HG03066 (cell line): ENCODE data around the gene MUC13.
"Not testable (repeated sequence)": the region's sequence is repeated elsewhere in the genome, so short reads cannot be mapped to it uniquely, and the experiment has no call there.

Experiments
- ATAC-seq: cut with Tn5 transposase; IDR thresholded peaks from one replicate; pipeline ENCODE4 v1.9.1; 2021; ENCODE audit warnings: low read depth; ENCODE audit not compliant: unreplicated experiment

MUC13 gene, protein sequence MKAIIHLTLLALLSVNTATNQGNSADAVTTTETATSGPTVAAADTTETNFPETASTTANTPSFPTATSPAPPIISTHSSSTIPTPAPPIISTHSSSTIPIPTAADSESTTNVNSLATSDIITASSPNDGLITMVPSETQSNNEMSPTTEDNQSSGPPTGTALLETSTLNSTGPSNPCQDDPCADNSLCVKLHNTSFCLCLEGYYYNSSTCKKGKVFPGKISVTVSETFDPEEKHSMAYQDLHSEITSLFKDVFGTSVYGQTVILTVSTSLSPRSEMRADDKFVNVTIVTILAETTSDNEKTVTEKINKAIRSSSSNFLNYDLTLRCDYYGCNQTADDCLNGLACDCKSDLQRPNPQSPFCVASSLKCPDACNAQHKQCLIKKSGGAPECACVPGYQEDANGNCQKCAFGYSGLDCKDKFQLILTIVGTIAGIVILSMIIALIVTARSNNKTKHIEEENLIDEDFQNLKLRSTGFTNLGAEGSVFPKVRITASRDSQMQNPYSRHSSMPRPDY

DNA sequence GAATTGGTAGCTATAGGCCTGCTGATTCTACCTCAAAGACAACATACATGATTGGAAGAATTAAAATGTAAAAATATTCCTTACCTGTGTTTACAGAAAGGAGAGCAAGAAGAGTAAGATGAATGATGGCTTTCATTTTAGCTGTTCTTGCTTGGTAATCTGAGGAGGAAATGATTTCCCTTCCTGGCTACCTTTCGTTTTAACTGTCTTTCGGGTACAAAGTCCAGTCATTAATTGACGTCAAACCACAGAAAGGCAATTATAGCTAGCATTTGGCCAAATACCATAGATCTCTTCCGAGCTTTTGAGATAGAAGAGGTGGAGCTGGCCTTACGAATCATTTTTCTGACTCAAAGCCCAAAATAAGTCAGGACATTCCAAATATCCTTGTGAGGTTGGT is at the start of gene MUC13:
Gene MUC13 (minus strand): TSS at position 175 of the 400 bp plus-strand sequence. CDS start 39 bp downstream, at position 136.
- no peak for ATAC-seq

DNA sequence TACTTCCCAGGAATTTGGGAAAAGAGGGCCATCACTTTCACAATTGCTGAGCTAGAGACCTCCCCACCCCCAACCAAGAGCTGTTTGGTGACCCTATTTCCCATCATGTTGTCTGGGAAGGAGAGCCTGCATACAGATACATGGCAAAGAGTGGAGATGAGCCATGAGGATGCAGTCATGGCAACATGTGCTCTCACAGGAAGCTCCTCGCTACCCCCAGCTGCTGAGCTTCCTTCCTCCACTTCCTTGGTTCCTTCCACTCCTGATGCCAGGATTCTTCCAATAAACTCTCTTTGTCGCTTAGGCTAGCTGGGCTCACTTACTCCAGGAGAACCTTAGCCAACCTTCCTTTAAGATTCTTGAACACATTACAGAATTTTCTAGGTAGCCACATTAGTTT is 48.3 kb upstream of the MUC13 start:
- ATAC-seq, result no peak

DNA sequence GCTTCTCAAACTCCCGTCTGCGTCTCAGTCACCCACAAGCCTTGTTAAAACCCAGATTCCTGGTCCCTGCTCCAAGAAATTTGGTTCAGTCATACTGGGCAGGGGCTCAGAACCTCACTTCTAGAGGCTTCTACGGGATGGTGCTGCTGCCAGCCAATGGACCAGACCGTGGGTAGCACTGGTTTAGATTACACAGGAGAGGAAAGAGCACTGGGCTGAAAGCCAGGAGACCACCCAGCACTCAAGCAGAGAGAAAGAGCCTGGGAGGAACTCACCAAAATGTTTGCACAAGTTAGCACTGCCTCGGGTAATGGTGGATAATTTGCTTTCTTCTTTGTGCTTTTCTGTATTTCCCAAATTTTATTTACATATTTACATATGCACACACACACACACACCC is 46.9 kb upstream of the MUC13 start:
- no peak for ATAC-seq

DNA sequence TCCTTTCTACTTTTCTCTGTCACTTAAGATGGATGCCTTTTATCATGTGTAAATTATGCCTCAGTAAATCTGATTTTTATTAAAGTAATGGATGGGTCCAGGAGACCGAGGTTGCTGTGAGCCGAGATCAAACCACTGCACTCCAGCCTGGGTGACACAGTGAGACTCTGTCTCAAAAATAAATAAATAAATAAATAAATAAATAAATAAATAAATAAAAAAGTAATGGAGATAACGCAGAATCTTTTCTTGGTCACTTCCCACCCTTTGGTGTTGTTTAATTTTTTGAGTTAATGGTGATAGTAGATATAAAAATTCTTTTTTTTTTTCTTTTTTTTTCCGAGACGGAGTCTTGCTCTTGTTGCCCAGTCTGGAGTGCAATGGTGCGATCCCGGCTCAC is 44.1 kb upstream of the MUC13 start:
- no peak for ATAC-seq

DNA sequence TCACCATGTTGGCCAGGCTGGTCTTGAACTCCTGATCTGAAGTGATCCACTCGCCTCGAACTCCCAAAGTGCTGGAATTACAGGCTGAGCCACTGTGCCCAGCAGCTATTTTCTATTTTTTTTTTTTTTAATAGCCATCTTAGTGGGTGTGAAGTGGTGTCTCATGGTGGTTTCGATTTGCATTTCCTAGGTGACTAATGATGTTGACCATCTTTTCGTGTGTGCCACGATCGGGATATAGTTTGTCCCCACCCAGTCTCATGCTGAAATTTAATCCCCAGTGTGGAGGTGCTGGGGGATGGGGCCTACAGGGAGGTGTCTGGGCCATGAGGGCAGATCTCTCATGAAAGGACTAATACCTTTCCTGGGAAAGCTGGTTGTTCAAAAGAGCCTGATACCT is 41.8 kb upstream of the MUC13 start:
- ATAC-seq, result no peak

DNA sequence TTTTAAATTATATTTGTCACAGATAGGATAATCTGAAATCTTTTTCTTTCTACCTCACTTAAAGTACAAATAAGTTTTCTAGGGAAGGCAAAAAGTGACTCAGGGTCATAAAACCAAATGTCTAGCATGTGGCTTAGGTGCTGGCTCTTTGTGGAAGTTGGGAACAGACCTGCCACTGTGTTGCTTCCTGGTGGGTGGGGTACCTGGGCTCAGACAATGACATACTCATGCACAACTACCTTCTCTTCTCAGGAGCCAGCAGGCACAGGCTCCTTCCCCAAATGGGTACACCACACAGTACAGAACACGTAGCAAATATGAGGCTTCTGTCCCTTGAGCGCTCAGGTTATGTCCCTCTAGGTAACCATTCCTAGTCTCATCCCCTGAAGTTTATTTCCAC is 40.1 kb upstream of the MUC13 start:
- ATAC-seq, result no peak

DNA sequence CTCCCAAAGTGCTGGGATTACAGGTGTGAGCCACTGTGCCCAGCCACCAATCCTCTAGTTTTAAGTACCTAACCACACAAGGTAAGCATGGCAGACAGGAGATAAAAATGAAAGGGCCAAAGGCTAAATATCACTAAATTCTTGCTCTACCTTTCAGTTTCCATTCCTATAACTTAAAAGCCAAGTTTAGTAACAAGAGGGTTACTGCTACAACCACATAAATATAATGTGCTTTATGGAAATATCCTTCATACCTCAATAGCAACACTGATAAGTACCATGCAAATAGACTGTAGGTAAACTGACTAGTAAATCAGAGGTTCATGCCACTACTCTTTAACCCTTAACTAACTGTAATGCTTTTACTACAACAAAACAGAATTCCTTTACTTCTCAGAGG is 38.7 kb upstream of the MUC13 start:
- ATAC-seq, result no peak

DNA sequence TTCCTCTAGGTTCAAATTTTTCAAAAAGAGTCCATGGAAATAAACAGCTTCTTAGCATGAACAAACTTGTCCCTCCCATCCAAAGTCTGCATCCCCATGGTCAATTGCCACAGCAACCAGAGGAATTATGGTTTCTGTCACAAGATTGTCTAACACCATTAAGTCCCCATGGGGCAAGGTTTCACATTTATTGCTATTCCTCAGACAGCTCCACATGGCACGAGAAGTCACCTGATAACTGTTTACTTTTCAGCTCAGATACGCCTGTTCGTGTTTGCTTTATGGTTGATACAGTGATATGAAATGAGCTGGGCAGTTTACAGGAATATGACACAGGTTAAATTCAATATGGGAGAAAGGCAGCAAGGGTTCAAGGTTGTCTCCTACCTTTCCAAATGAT is 37.9 kb upstream of the MUC13 start:
- no peak for ATAC-seq

DNA sequence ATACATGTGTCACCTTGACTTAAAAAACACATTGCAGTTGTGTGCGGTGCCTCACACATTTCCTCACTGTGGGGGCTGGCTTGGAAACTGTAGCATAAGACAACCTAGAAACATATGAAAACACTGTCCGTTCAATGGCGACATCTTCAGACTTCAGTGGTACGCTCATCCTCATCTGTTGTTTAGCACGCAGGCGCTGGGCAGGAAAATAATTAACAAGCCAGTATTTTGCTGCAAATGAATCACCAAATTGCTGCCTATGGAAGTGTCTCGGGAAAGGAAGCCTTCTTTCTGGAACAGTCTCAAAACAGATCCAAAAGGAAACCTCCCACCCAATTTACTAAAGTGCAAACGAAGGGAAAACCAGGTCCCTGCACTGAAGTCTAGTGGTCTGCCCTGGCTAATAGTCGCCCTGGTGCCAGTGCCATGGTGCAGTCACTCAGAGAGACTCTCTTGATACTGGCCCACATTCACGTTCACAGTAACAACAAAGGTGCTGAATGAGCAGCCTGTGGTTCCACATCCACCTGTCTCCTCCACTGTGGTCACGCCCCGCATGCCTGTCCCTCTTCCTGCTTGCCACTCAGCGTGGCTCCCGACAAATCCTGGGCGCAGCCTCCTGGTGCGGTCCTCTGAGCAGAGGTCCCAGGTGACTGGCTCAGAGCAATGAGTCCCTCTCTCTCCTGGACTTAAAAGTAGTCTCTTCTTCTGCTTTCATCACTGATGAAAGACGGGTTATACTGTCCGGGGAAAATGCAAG is 35.6 kb upstream of the MUC13 start:
- no peak for ATAC-seq

DNA sequence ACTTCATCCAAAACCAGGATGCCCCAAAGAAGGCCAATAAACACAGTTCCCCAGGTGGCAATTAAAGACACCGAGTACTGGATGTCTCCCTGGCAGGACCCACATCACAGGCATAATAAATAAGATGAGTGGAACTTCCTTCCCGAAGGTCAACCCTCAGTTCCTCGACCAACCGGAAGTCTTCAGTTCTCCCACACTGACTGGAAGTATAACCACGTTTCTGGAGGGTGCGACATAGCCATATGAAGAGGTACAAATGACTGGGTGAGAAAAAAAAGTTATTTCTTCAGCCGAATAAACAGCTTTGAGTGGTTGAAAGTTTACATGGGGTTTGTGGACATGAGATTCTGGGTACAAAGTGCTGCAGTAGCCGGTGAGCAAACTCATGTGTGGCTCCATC is 34.6 kb upstream of the MUC13 start:
- no peak for ATAC-seq

DNA sequence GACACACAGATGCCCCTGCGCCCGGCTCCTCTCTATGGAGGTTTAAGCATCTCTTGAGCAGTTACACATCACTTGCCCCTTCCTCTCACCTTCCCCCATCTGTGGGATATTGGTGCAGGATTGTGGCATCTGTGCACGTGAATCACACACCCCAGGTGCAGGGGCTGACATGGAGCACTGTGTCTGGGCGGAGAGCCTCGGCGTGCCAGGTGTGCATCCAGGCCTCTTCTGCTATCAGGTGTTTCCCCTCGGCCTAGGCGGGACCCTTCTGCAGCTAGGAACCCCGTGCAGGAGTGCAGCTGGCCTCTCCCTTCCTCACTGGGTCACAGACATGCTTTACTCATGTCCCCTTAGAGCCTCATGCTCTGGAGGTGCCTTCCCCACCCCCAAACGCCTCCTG is 33.4 kb upstream of the MUC13 start:
- no peak for ATAC-seq

DNA sequence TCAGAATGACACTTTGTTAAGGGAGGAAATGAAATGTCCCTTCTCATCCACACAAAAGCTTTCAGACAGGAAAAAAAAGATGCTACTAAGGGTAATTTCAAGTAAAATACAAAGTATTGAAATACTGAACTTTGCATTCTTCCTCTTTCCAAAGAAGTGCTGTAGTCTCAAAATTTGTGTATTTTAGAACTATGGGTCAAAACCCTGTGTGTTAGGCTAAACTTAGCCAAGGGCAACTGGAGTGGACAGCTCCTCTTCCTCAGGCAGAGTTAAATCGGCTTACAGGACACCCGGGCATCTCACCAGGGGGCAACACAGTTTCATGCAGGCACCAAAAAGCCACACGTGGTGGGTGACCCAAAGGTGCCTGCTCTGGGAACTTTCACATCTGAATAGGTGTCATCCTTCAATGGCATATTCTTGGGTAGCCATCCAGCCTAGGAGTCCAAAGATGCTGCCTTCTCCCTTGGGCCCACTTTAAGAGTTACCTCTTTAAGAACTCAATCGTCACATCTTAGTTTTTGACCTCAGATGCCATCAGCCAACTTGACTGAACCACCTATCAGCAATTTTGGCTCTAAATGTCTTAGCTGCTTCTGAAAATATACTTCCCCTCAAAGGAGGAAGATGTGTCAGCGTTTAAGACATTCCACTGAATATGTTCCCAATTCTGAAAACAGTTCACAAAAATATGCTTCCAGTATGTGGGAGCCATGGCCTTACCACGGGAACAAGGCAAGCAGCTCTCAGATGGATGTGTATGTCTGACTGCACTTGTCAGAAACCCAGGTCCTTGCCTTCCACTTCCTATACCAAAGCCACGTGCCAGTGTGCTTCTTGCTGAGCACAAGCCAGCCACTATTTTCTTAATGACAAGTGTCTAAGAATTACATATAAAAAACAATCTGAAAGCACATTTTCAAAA is 32.2 kb upstream of the MUC13 start:
- ATAC-seq, result no peak

DNA sequence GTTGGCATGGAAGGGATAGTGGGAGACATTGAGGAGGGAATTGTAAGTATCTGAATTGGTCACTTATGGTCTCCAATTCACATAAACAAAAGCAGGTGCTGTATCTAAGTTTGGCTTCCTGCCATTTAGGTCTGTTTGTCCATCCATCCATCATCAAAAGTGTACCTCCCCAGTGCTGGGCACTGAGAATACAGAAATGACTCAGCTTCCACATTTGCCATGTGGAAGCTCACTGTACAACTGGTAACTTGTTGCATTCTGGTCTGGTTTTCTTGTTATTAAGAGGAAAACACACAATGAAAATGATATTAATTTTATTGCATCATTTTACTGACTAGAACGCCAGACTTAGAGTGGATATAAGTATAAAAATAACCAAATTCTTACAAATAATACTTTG is 30.9 kb upstream of the MUC13 start:
- ATAC-seq, result no peak

DNA sequence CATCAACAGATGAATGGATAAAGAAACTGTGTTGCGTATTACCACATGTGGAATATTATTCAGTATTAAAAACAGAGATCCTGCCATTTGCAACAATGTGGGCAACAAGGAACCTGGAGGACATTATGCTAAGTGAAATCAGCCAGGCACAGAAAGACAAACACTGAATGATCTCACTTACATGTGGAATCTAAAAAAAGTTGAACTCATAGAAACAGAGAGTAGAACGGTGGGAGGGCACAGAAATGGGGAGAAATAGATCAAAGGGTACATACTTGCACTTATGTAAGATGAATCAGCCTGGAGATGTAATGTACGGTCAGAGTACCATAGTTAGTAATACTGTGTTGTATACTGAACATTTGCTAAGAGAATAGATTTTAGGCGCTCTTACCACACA is 29.8 kb upstream of the MUC13 start:
- no peak for ATAC-seq

DNA sequence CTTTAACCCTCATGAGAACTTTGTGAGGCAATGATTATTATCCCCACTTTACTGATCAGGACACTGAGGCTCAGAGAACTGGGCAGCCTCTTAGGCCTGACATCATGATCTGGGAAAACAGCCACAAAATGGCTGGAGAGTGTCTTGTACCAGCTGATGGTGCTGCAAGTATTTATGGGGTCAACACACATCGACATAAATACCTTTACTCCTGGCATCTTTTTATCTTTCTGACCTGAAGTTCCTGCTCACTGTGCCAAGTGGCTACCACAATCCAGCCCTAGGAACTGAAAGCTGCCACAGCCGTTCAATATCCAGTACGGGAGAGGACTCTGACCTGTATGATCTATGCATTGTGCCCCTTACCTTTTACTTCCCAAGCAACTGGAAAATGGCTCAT is 29.2 kb upstream of the MUC13 start:
- no peak for ATAC-seq

DNA sequence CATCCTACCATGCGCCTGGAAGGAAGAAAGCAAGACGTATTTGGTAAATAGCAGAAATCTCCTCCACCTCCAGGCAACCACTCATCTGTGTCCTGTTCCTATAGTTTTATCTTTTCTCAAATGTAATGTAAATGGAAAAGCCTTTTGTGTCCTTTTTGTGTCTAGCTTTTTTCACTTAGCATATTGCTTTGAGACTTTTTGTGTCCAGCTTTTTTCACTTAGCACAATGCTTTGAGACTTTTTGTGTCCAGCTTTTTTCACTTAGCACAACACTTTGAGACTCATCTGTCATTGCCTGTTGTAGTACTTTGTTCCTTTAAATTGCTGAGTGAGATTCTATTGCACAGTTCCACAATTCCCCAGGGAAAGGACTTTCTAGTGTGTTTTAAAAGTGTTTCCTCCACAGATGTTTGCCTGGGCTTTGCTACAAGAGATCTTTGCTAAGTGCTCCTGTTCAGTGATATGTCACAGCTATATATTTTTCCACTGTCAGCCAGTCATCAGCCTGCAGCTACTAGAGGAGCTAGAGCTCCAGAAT is 27.9 kb upstream of the MUC13 start:
- no peak for ATAC-seq

DNA sequence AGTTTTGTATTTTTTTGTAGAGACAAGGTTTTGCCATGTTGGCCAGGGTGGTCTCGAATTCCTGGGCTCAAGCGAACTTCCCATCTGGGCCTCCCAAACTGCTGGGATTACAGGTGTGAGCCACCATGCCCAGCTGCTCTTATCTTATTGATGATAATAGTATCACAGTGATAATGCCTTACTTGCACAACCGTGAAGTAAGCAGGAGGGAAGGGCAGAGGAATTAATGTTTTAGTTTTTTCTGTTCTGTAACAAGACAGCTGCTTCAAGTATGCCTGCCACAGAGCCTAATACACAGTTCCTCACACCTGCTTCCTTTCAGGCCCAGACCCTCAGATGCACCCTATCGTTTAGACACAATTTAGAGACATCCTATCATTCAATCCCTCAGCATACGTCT is 26.1 kb upstream of the MUC13 start:
- no peak for ATAC-seq

DNA sequence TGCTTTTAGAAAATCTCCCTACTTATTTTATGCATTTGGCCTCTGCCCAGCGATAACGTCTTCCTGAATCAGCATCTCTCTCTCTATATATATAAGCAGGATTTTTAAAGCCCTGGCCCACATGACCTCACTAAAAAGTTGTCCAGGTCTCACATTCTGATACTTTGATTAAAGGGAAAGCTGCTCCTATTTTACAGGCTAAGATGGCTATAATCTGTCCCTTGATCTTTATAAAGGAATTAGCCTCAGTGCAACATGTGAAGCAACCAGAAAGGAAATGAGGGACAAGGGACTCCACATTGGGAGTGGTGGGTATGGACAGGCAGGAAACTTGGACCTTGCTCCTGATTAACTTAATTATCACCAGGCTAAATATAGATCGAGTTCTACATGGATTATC is 25.6 kb upstream of the MUC13 start:
- no peak for ATAC-seq

DNA sequence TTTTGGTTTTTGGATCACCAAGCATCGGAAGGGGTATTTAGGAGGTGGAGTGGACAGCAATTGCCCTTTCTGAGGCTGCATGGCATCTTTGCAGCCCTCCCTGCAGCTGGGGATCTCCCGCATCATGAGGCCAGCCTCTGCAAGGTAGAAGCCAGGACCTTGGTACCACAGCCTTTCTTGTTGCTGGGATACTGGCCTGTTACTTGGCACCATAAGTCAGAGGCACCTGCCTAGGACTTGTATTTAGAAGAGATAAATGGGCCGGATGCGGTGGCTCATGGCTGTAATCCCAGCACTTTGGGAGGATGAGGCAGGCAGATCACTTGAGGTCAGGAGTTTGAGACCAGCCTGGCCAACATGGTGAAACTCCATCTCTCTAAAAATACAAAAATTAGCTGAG is 23.4 kb upstream of the MUC13 start:
- ATAC-seq, result not testable (repeated sequence)

DNA sequence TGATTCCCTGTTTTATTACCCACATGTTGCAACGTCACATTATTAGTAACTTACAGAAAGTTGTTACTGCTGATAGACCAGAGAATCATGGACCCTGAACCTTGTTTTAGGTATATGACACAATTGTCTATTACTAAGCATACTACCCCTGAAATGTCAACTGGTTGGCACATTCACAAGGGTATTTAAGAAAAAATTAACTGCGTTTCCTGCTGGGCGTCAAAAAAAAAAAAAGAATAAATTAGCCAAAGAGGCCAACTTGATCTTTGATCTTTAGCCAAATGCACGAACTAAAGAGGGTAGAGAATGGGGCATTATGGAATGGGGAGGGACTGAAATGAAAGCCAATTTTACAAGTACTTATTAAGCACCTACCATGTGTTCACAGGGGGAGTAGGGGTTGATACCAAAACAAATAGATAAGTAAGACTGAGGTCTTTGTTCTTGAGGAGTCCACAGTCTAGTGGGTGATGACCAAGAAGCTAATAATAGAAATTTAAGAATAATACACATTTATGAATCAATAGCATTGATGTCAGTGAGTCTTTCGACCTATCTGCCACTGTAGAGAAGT is 17.8 kb upstream of the MUC13 start:
- no peak for ATAC-seq
